ENCODE measurements around the gene SLC35B4. TPM values are rescaled to one million over a fixed set of nuclear protein-coding genes. Genes with fewer than 3 reads are reported as not detected.

The SLC35B4 gene
- total RNA-seq, 1 experiment from 2014 or later, result 18.6 TPM

DNA sequence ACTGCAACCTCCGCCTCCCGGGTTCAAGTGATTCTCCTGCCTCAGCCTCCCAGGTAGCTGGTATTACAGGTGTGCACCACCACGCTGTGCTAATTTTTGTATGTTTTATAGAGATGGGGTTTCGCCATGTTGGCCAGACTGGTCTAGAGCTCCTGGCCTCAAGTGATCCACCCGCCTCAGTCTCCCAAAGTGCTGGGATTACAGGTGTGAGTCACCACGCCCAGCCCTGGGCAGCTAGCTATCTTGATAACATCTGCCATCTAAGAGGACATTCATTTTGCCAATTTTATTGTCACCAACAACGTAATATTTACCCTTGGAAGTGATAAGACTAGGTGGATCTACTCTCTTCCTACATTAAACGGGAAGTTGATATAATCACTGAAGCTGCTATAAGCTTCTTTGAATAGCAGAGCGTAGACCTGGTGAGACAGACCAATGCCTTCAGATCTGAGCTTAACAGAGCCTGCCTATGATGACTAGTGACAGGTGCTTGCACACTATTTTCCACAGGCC, 39.7 kb upstream of the SLC35B4 start:
- peak overlapping the region; percentile 96 for H3K27ac Mint-ChIP-seq (ENCODE audit: low read depth, unreplicated experiment)
- H3K9me3 Mint-ChIP-seq (ENCODE audit: unreplicated experiment), result no peaks in the 10 kb centered on the region
- TF ChIP-seq, protein P1, sequence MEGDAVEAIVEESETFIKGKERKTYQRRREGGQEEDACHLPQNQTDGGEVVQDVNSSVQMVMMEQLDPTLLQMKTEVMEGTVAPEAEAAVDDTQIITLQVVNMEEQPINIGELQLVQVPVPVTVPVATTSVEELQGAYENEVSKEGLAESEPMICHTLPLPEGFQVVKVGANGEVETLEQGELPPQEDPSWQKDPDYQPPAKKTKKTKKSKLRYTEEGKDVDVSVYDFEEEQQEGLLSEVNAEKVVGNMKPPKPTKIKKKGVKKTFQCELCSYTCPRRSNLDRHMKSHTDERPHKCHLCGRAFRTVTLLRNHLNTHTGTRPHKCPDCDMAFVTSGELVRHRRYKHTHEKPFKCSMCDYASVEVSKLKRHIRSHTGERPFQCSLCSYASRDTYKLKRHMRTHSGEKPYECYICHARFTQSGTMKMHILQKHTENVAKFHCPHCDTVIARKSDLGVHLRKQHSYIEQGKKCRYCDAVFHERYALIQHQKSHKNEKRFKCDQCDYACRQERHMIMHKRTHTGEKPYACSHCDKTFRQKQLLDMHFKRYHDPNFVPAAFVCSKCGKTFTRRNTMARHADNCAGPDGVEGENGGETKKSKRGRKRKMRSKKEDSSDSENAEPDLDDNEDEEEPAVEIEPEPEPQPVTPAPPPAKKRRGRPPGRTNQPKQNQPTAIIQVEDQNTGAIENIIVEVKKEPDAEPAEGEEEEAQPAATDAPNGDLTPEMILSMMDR (IDR thresholded peaks at IDR 0.05; ENCODE audit: unreplicated experiment), result no peak
- intact Hi-C loops (cut with micrococcal nuclease), result no loop called here
- ChIA-PET CTCF (interaction anchor here (0.6 to 2.6 kb wide), 7 partner anchors 9 to 338 kb away, joined by 3 to 10 read pairs (median 6); partner anchors contain the start of gene SLC35B4), POLR2A (interaction anchor here (0.8 to 1.1 kb wide), 3 partner anchors 9 to 39 kb away, joined by 4 to 6 read pairs (median 4); partner anchors contain the start of gene SLC35B4)
- H3K27me3 Mint-ChIP-seq (ENCODE audit: insufficient read depth, unreplicated experiment), result no peaks in the 10 kb centered on the region
- no peak for DNase-seq (ENCODE audit: unreplicated experiment)
- no TSS peak for BruUV-seq (replicated peaks)
- H3K4me1 Mint-ChIP-seq (ENCODE audit: insufficient read depth, unreplicated experiment), result peaks cover 10% of the 10 kb centered on the region
- H3K36me3 Mint-ChIP-seq (ENCODE audit: insufficient read depth, unreplicated experiment), result no peaks in the 10 kb centered on the region
- H3K4me3 Mint-ChIP-seq (ENCODE audit: unreplicated experiment), result no peak overlapping the region

DNA sequence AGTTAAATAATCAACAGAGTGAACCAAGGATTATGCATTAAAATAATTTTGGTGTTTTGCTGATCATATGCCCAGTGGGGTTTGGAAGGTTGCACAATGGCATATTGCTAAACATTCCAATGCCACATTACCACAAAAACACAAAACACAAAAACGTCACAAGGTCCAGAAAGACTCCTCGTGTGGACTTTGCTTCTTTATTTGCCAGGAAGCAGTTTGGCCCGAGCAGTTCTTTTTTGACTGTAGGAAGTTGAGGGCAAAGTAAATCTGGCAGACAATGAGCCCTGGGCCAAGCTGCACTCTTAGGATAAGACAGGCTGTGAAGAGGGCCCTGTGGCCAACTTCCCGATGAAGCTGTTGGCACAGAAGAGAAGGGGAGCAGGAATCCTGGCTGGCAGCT, 39.2 kb upstream of the SLC35B4 start:
- H3K4me3 Mint-ChIP-seq (ENCODE audit: unreplicated experiment), result peak overlapping the region; percentile 38
- ChIA-PET CTCF (interaction anchor here (0.7 to 2.6 kb wide), 5 partner anchors 8 to 330 kb away, joined by 4 to 10 read pairs (median 6); partner anchors contain the start of gene SLC35B4), POLR2A (interaction anchor here (0.8 to 1.1 kb wide), 2 partner anchors 10 to 13 kb away, joined by 4 to 6 read pairs; no protein-coding TSS in a partner anchor)
- peaks cover 10% of the 10 kb centered on the region for H3K4me1 Mint-ChIP-seq (ENCODE audit: insufficient read depth, unreplicated experiment)
- peak; percentile 89 for DNase-seq (ENCODE audit: unreplicated experiment)
- H3K27me3 Mint-ChIP-seq (ENCODE audit: insufficient read depth, unreplicated experiment), result no peaks in the 10 kb centered on the region
- no TSS peak for BruUV-seq (replicated peaks)
- no peaks in the 10 kb centered on the region for H3K9me3 Mint-ChIP-seq (ENCODE audit: unreplicated experiment)
- TF ChIP-seq, protein P1 (IDR thresholded peaks at IDR 0.05; ENCODE audit: unreplicated experiment), result no peak
- intact Hi-C loops (cut with micrococcal nuclease), result no loop called here
- no peaks in the 10 kb centered on the region for H3K36me3 Mint-ChIP-seq (ENCODE audit: insufficient read depth, unreplicated experiment)
- peak overlapping the region; percentile 96 for H3K27ac Mint-ChIP-seq (ENCODE audit: low read depth, unreplicated experiment)

DNA sequence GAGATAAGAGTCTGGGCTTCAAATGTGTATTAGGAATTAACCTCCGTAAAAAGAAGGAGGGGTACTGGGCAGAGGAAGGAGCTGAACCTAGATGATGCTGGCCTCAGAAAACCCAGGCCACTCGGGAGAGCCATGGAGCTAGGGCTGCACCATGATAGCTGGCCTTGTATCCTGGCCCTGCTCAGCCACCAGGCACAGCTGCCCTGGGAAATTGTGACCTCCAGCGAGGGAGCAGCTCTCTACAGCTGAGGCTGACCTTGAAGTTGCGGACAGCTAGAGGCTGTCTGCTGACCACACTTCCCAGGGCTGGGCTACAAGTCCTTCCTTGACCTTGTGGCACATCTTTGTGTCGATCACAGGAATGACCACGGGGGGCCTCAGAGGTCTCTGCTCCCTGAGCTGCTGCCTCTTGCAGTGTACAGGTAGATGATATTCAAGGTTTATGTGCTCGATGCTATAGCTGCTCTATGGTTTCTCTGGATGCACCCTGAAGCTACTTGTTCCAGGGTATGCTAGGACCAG, 38.3 kb upstream of the SLC35B4 start:
- DNase-seq (ENCODE audit: unreplicated experiment), result no peak

DNA sequence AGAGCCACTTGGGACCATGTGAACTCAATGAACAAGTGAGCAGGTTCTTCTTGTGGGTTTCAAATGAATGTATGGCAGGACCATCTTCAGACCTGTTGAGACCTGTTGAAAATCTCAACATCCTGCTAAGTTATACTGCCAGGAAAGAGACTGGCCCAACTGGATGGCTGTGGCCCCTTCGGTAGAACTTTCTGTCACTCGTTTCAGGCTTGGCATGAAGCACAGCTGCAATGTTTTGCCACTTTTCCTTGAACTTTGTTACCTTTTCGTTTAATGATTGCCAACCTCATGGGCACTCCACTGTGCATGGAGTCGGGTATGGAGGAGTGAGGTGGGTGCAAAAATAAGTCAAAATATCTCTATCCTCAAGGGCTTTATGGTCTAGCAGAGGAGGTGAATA, 36.7 kb upstream of the SLC35B4 start:
- no TSS peak for BruUV-seq (replicated peaks)
- Mint-ChIP-seq H3K4me3 (ENCODE audit: unreplicated experiment) (no peak overlapping the region), H3K9me3 (ENCODE audit: unreplicated experiment) (no peaks in the 10 kb centered on the region), H3K36me3 (ENCODE audit: insufficient read depth, unreplicated experiment) (no peaks in the 10 kb centered on the region), H3K27ac (ENCODE audit: low read depth, unreplicated experiment) (no peak overlapping the region), H3K27me3 (ENCODE audit: insufficient read depth, unreplicated experiment) (no peaks in the 10 kb centered on the region), H3K4me1 (ENCODE audit: insufficient read depth, unreplicated experiment) (peaks cover 10% of the 10 kb centered on the region)
- TF ChIP-seq, protein P1 (IDR thresholded peaks at IDR 0.05; ENCODE audit: unreplicated experiment), result no peak
- ChIA-PET CTCF (interaction anchor here (0.6 to 0.9 kb wide), 2 partner anchors 11 to 224 kb away, joined by 3 to 5 read pairs; no protein-coding TSS in a partner anchor), POLR2A (no interaction called here)
- intact Hi-C loops (cut with micrococcal nuclease), result no loop called here
- no peak for DNase-seq (ENCODE audit: unreplicated experiment)

More for the DNA sequence above, 38.3 kb upstream of the SLC35B4 start:
- H3K9me3 Mint-ChIP-seq (ENCODE audit: unreplicated experiment), result no peaks in the 10 kb centered on the region
- no peak overlapping the region for H3K4me3 Mint-ChIP-seq (ENCODE audit: unreplicated experiment)
- ChIA-PET POLR2A (no interaction called here), CTCF (interaction anchor here (0.5 kb wide), 1 partner anchor 512 kb away, joined by 3 read pairs; no protein-coding TSS in a partner anchor)
- H3K27ac Mint-ChIP-seq (ENCODE audit: low read depth, unreplicated experiment), result no peak overlapping the region
- peaks cover 10% of the 10 kb centered on the region for H3K4me1 Mint-ChIP-seq (ENCODE audit: insufficient read depth, unreplicated experiment)
- TF ChIP-seq, protein P1 (IDR thresholded peaks at IDR 0.05; ENCODE audit: unreplicated experiment), result no peak
- H3K36me3 Mint-ChIP-seq (ENCODE audit: insufficient read depth, unreplicated experiment), result no peaks in the 10 kb centered on the region
- no TSS peak for BruUV-seq (replicated peaks)
- H3K27me3 Mint-ChIP-seq (ENCODE audit: insufficient read depth, unreplicated experiment), result no peaks in the 10 kb centered on the region
- intact Hi-C loops (cut with micrococcal nuclease), result no loop called here

Data from MCF 10A (cell line).